A204.1 (cell line): Measurements from ENCODE around the gene TMEM41B.
"Not testable (repeated sequence)": the region's sequence is repeated elsewhere in the genome, so short reads cannot be mapped to it uniquely, and the experiment has no call there.

Source experiments
- FAIRE-seq: peaks from 2 replicates; lab custom pipeline; 2012; peaks lifted over from hg19 to GRCh38; lab: Jason Lieb, UNC

TMEM41B gene

DNA sequence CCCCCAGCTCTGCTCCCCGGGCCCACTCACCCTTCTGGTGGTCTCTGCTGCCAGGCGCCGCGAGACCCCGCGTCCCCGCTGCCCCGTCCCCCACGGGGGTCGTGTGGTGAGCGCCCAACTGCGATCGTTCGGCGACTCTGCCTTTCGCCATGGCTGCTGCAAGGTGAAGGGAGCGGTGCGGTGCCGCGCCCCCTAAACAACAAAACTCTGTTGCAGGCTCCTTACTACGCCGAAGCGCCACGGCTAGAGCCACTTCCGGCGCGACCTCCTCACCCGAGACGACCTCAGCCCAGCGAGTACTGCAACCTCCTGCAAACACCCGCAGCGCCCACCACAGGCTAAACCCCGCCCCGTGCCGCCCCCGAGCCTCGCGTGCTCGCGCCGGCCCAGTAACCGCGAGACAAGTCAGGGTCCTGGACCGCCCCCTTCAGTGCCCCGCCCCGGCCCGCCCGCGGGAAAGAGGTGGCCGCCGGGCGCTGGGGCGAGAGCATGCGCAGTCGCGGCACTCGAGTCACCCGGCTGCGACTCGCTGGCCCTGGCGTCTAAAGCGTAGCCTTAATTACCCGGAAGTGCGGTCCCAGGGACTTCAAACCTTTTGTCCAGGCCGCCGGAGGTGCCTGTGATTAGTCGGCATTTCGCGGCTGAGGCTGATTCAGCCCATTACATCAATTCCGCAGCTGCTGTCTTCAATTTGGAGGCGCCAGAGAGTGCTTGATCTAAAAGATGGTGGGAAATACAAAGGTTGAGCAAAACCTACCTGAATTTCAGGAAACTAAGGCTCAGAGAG, at the start of gene TMEM41B:
TMEM41B (minus strand) TSS at position 303 of the 787 bp plus-strand sequence; CDS start at position 151, 152 bp downstream.
- FAIRE-seq = peak; percentile 25

- FAIRE-seq = no peak
Observed at GRCh38 chr11:9362393-9362863, 48.0 kb upstream of the TMEM41B start.

- not testable (repeated sequence) for FAIRE-seq
Observed at GRCh38 chr11:9360862-9361622, 46.6 kb upstream of the TMEM41B start.

DNA sequence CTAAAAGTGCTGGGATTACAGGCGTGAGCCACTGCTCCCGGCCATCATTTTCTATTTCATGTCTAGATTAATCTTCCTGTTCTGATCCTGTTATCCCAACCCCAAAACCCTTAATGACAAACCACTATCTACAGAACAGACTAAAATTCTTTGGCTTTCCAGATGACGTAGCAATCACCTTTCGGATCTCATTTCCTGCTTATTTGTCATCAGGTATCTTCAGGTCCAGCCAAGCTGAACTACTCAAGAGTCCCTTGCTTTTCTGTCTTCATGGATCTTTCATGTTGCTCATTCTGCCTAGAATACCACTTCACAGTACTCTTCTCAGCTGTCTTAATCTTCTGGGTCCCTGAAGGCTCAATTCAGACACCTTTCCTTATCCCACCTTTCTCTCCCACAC, 42.6 kb upstream of the TMEM41B start:
- no peak for FAIRE-seq

GRCh38 chr11:9351321-9351881, 37.0 kb upstream of the TMEM41B start:
- FAIRE-seq = no peak

GRCh38 chr11:9347779-9348178, 33.4 kb upstream of the TMEM41B start:
- not testable (repeated sequence) for FAIRE-seq

GRCh38 chr11:9347100-9347499, 32.7 kb upstream of the TMEM41B start:
- FAIRE-seq = no peak

DNA sequence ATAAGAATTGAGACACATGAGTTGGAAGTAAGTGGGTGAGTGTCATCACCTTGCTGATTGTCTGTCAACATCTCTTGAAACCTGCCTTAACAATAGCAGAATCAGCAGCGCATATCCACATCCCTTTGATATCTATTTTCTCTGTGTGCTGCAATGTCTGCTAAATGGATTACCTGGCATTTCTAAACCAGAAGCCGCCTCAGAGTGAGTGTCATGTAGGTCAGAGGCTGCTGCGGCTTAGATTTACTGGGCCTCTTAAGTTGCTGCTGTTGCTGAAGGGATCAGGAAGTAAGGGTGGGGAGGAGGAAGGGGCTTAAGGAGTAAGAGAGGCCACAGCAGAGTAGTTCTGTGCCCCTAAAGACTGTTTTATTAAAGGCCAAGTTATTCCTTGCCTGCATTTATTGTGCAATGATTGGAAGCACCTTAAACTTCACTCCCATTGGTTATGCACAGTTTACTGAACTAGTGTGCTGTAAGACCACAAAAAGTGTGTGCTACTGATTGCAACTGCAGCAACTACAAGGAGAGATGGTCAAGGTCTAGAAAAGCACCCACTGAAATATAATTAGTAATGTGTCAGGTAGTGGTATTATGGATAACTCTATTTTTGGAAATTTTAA, 29.8 kb upstream of the TMEM41B start:
- FAIRE-seq = no peak

DNA sequence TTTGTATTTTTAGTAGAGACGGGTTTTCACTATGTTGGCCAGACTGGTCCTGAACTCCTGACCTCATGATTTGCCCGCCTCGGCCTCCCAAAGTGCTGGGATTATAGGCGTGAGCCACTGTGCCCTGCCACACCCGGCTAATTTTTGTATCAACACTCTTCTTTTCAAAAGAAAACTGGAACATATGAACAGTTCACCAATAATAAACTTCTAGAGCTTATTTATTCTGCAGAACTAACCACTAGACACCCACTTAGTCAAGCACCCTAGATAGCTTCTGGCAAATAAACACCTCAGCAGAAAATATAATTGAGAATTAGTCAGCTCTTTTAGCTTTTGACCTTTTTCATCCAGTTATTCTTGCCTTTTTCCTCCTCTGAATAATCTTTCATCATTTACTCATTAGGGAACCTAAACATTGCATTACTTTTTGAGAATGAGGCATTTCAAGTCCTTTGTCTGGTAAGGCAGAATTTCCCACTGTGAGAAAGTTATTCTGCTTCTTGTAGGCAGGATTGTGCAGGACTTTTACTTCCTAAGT, 27.3 kb upstream of the TMEM41B start:
- no peak for FAIRE-seq

- FAIRE-seq = no peak
Observed at GRCh38 chr11:9332655-9333054, 18.3 kb upstream of the TMEM41B start.

DNA sequence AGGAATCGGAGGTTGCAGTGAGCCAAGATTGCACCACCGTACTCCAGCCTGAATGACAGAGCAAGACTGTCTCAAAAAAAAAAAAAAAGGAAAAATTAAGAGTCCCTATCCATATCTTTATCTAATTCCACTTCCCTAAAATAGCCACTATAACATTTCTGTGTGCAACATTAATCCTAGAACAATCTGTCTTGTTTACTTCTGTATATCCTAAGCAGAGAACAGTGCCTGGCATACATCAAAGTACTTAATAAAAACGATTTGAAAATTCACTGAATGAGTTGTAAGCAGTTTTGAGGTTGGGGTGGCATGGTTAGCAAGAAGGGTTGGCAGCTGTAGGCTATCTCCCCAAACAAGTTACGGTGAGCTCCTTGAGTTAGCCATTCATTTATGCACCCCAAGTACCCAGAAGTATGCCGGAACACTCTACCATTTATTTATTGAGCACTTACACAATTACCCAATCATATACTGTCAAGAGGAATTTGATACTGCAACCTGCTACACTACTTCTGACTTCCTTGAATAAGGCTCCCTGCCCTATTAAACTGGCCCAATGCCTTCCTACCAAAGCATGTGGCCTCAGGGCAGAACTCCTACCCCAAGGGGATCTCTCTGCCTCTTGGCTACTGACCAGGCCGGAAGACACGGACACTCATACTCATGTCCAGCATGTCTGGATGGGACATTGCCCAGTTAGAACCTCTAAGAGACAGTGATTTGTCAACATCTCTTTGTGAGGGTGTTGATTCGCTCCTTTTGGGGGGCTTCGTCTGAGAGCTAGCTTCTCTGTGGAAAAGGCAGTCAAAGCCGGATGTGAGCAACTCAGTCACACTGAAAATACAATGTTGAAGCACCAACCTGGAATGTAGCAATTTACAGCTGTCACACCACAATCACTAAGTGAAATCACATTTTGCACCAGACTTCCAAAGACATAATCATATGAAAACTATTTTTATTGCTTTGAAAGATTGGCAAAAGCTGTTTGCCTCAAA, 16.3 kb upstream of the TMEM41B start:
- no peak for FAIRE-seq

- FAIRE-seq = no peak
Observed at GRCh38 chr11:9320047-9320446, 5.7 kb upstream of the TMEM41B start.

DNA sequence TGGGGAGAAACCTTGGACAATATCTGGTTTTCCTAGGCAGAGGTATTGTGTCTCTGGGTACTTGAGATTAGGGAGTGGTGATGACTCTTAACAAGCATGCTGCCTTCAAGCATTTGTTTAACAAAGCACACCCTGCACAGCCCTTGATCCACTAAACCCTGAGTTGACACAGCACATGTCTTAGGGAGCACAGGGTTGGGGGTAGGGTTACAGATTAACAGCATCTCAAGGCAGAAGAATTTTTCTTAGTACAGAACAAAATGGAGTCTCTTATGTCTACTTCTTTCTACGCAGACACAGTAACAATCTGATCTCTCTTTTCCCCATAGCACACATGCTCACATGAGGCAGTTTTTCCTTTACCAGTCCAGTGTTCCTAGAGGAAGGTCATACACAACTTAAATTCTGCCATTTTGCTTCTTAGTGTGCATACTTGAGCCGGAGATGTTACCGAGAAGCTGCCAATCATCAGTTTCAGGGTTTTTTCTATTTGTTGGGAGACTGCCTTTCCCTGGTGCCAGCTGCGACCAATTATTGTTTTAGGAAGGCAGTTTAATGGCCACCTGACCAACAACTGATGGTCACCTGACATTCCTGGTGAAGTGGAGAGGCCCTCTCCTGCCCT, 5.1 kb upstream of the TMEM41B start:
- FAIRE-seq = not testable (repeated sequence)

DNA sequence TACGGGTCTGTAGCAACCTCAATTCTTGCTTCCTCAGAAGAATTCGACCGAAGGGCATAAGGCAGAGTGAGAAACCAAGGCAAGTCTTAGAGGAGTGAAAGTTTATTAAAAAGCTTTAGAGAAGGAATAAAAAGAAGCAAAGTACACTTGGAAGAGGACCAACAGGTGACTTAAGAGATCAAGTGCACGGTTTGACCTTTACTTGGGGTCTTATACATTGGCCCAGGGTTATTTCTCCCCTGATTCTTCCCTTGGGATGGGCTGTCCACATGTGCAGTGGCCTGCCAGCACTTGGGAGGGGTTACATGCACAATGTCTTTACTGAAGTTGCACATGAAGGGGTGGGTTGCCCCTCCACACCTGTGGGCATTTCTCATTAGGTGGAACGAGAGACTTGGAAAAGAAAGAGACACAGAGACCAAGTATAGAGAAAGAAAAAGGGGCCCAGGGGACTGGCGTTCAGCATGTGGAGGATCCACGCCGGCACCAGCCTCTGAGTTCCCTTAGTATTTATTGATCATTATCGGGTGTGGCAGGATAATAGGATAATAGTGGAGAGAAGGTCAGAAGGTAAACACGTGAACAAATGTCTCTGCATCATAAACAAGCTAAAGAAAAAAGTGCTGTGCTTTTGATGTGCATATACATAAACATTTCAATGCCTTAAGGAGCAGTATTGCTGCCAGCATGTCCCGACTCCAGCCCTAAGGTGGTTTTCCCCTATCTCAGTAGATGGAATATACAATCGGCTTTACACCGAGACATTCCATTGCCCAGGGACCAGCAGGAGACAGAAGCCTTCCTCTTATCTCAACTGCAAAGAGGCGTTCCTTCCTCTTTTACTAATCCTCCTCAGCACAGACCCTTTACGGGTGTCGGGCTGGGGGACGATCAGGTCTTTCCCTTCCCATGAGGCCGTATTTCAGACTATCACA, 4.3 kb upstream of the TMEM41B start:
- not testable (repeated sequence) for FAIRE-seq

DNA sequence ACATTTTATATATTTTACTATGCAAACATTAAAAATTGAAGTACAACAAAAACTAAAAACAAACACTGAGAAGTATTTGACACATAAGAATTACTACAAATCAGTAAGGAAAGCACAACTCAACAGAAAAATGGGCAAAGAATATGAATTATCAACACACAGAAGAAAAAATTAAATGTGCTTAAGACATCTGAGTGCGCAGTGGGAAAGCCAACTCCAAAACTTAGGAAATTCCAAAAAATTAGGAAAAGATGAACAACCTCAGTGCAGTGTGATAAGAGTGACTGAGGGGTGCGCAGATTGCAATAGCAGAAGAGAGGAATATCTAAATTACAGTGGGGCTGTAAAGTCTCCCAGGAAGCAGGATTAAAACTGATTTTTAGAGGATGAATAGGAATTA, 1.9 kb upstream of the TMEM41B start:
- FAIRE-seq = no peak

DNA sequence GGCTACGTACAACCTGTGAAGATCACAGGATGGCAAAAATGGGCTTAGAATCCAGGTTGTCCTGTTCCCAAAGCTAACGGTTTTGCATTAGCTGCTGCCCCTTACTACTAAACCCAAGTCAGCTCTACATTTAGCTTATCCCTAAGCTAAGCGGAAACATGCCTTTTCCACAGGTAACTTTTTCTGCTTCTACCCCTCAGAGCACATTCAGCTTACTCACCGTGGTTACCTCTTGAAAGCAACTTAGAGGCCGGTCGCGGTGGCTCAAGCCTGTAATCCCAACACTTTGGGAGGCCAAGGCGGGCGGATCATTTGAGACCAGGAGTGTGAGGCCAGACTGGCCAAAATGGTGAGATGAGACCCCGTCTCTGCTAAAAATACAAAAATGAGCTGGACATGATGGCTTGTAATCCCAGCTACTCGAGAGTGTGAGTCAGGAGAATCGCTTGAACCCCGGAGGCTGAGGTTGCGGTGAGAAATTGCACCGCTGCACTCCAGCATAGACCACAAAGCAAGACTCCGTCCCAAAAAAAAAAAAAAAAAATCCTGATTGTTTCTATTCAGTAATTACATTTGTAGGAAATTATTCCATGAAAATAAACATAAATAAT, 790 bp upstream of the TMEM41B start:
- no peak for FAIRE-seq

- no peak for FAIRE-seq
Observed at GRCh38 chr11:9313648-9314290, 624 bp downstream of the TMEM41B start.

- no peak for FAIRE-seq
Observed at GRCh38 chr11:9310485-9311090, 3.8 kb downstream of the TMEM41B start.
